ENCODE data around the gene TCF12. TPM values are rescaled to one million over a fixed set of nuclear protein-coding genes. Genes with fewer than 3 reads are reported as not detected.

Gene TCF12
- total and polyA plus RNA-seq, 5 experiments from 2014 or later = 43.2 to 77.3 (median 54.3) TPM

- Mint-ChIP-seq H3K36me3 (no peaks in the 10 kb centered on the region), H3K27ac (peak overlapping the region in 1 of 10 donors; percentile 60), H3K27me3 (peaks cover 0 to 10% (median 4%) of the 10 kb centered on the region in 5 donors), H3K4me1 (peaks cover 6 to 15% (median 8%) of the 10 kb centered on the region in 4 donors), H3K9me3 (no peaks in the 10 kb centered on the region), H3K4me3 (no peak overlapping the region)
- no peak for ATAC-seq
- POLR2A ChIA-PET = no interaction called here
- DNase-seq = no peak
These were observed 406.7 kb downstream of the TCF12 start for GRCh38 chr15:57324944-57325679.

- ATAC-seq (no peak), DNase-seq (no peak)
- Mint-ChIP-seq H3K4me1 (peaks cover 5 to 15% (median 9%) of the 10 kb centered on the region in 4 donors), H3K36me3 (no peaks in the 10 kb centered on the region), H3K9me3 (no peaks in the 10 kb centered on the region), H3K27me3 (peaks cover 5 to 16% (median 8%) of the 10 kb centered on the region in 5 donors), H3K4me3 (no peak overlapping the region), H3K27ac (no peak overlapping the region)
- POLR2A ChIA-PET = no interaction called here
These were observed 407.8 kb downstream of the TCF12 start for GRCh38 chr15:57326196-57326595.

GRCh38 chr15:57327985-57328471, 409.6 kb downstream of the TCF12 start:
- H3K36me3 Mint-ChIP-seq = no peaks in the 10 kb centered on the region
- no peak overlapping the region for H3K27ac Mint-ChIP-seq
- peaks cover 5 to 25% (median 8%) of the 10 kb centered on the region in 5 donors for H3K27me3 Mint-ChIP-seq
- peaks cover 0 to 12% (median 6%) of the 10 kb centered on the region in 4 donors for H3K4me1 Mint-ChIP-seq
- no peak for DNase-seq
- no peaks in the 10 kb centered on the region for H3K9me3 Mint-ChIP-seq
- POLR2A ChIA-PET = no interaction called here
- H3K4me3 Mint-ChIP-seq = no peak overlapping the region
- ATAC-seq = no peak

- Mint-ChIP-seq H3K9me3 (no peaks in the 10 kb centered on the region), H3K36me3 (no peaks in the 10 kb centered on the region), H3K27ac (no peak overlapping the region), H3K27me3 (peaks cover 5 to 27% (median 8%) of the 10 kb centered on the region in 5 donors), H3K4me3 (no peak overlapping the region), H3K4me1 (peaks cover 0 to 10% (median 4%) of the 10 kb centered on the region in 4 donors)
- ATAC-seq (no peak), DNase-seq (no peak)
- POLR2A ChIA-PET = no interaction called here
These were observed 410.0 kb downstream of the TCF12 start for GRCh38 chr15:57328479-57328878.

GRCh38 chr15:57328897-57329296, 410.5 kb downstream of the TCF12 start:
- DNase-seq = no peak
- Mint-ChIP-seq H3K36me3 (no peaks in the 10 kb centered on the region), H3K27ac (no peak overlapping the region), H3K4me3 (no peak overlapping the region), H3K9me3 (no peaks in the 10 kb centered on the region), H3K27me3 (peaks cover 5 to 27% (median 8%) of the 10 kb centered on the region in 5 donors), H3K4me1 (peaks cover 0 to 6% (median 2%) of the 10 kb centered on the region in 4 donors)
- ATAC-seq = no peak
- POLR2A ChIA-PET = no interaction called here

DNA sequence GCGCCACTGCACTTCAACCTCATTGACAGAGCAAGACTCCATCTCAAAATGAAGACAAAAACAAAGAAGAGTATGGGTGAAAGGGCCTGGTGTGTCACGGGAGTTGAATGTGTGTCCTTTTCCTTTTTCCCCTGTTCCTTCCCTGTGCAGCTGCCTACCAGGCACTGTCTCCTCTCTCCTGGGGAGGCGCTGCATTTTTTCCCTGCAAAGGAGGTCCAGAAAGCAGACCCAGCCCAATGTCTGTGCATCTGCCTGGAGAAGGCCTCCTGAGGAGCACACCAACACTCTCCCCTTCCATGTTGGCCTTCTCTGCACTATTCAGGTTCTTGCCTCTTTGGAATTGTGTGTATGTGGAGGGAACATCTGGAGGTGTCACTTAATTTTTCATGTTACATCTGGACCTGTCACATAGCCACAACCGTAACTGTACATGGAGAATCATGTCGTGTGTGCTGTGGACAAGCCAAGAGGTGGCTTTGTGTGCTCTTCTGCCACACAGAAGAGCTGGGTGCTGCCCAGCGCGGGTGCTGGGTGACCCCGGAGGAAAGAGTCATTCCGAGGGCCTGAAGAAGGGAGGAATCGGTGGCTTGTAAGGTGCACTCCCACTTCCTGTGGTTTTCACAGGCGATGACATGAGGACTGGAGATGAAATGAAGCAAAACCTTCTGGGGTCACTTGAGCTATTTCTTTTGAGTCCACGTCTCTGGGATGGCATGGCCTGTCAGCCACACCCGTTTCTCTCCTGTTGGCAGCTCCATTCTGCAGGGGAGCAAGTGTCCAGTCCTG, 411.3 kb downstream of the TCF12 start:
- no peak for ATAC-seq
- Mint-ChIP-seq H3K4me3 (no peak overlapping the region), H3K27ac (no peak overlapping the region)

GRCh38 chr15:57330619-57331340, 412.3 kb downstream of the TCF12 start:
- ATAC-seq = no peak
- Mint-ChIP-seq H3K36me3 (no peaks in the 10 kb centered on the region), H3K27ac (no peak overlapping the region), H3K4me3 (no peak overlapping the region), H3K4me1 (peaks cover 0 to 3% (median 1%) of the 10 kb centered on the region in 4 donors), H3K9me3 (no peaks in the 10 kb centered on the region), H3K27me3 (peaks cover 10 to 27% (median 12%) of the 10 kb centered on the region in 5 donors)
- no peak for DNase-seq
- POLR2A ChIA-PET = no interaction called here

More for the DNA sequence above, 411.3 kb downstream of the TCF12 start:
- peaks cover 0 to 3% (median 1%) of the 10 kb centered on the region in 4 donors for H3K4me1 Mint-ChIP-seq
- H3K27me3 Mint-ChIP-seq = peaks cover 8 to 27% (median 9%) of the 10 kb centered on the region in 5 donors
- DNase-seq = no peak
- POLR2A ChIA-PET = no interaction called here
- H3K9me3 Mint-ChIP-seq = no peaks in the 10 kb centered on the region
- no peaks in the 10 kb centered on the region for H3K36me3 Mint-ChIP-seq

- POLR2A ChIA-PET = no interaction called here
- Mint-ChIP-seq H3K9me3 (no peaks in the 10 kb centered on the region), H3K27me3 (peaks cover 10 to 27% (median 15%) of the 10 kb centered on the region in 5 donors), H3K27ac (no peak overlapping the region), H3K36me3 (no peaks in the 10 kb centered on the region), H3K4me1 (peaks cover 0 to 3% (median 1%) of the 10 kb centered on the region in 4 donors), H3K4me3 (no peak overlapping the region)
- ATAC-seq (no peak), DNase-seq (no peak)
These were observed 413.9 kb downstream of the TCF12 start for GRCh38 chr15:57332326-57332725.

DNA sequence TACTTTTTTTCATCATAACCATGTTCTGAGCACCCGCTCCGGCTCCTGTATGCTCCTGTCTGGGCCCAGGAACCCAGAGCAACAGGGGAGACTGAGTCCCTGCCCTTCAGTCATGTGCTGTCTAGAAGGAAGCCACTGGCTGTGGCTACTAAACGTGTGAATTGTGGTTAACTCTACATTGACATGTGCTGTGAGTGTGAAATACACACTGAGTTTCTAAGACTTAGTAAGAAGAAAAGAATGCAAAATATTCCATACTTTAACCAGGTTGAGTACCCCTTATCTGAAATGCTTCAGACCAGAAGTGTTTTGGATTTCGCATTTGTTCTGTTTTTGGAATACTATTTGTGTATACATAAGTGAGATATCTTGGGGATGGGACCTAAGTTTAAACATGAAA, 415.0 kb downstream of the TCF12 start:
- Mint-ChIP-seq H3K4me3 (no peak overlapping the region), H3K4me1 (peaks cover 0 to 3% (median 1%) of the 10 kb centered on the region in 4 donors), H3K36me3 (no peaks in the 10 kb centered on the region), H3K27me3 (peaks cover 9 to 27% (median 18%) of the 10 kb centered on the region in 5 donors), H3K27ac (no peak overlapping the region), H3K9me3 (no peaks in the 10 kb centered on the region)
- no peak for DNase-seq
- POLR2A ChIA-PET = no interaction called here
- no peak for ATAC-seq

GRCh38 chr15:57334257-57334656, 415.8 kb downstream of the TCF12 start:
- no peak overlapping the region for H3K27ac Mint-ChIP-seq
- POLR2A ChIA-PET = no interaction called here
- DNase-seq = no peak
- H3K4me1 Mint-ChIP-seq = peaks cover 0 to 3% (median 1%) of the 10 kb centered on the region in 4 donors
- ATAC-seq = no peak
- H3K27me3 Mint-ChIP-seq = peaks cover 8 to 33% (median 18%) of the 10 kb centered on the region in 5 donors
- H3K36me3 Mint-ChIP-seq = no peaks in the 10 kb centered on the region
- H3K4me3 Mint-ChIP-seq = no peak overlapping the region
- H3K9me3 Mint-ChIP-seq = no peaks in the 10 kb centered on the region

DNA sequence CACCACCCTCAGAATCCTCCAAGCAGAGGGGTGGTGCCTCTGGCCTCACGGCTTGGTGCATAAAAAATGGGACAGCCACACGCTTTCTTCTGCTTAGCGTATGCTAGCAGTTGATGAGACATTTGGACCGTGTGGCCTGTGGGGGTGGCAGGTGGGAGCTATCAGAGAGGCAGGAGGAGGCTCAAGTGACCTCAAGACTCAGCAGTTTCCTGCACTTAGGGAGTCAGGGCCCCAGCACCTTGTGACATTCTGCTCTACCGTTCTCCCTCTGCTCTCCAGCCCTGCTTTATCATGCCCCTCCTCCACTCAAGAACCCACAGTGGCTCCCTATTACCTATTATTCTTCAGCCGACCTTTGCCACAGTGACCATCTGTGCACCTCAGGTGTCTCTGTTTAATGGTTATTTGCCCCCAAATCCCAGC, 416.9 kb downstream of the TCF12 start:
- Mint-ChIP-seq H3K9me3 (no peaks in the 10 kb centered on the region), H3K36me3 (no peaks in the 10 kb centered on the region), H3K4me1 (peaks cover 0 to 2% (median under 1%) of the 10 kb centered on the region in 4 donors), H3K27ac (peak overlapping the region in 1 of 10 donors; percentile 51), H3K4me3 (no peak overlapping the region), H3K27me3 (peaks cover 6 to 24% (median 13%) of the 10 kb centered on the region in 5 donors)
- DNase-seq = no peak
- POLR2A ChIA-PET = no interaction called here
- ATAC-seq = no peak

- H3K27me3 Mint-ChIP-seq = peaks cover 2 to 20% (median 10%) of the 10 kb centered on the region in 5 donors
- no peaks in the 10 kb centered on the region for H3K9me3 Mint-ChIP-seq
- DNase-seq (no peak), ATAC-seq (no peak)
- POLR2A ChIA-PET = no interaction called here
- peak overlapping the region in 1 of 10 donors; percentile 51 for H3K27ac Mint-ChIP-seq
- no peaks in the 10 kb centered on the region for H3K36me3 Mint-ChIP-seq
- no peaks in the 10 kb centered on the region for H3K4me1 Mint-ChIP-seq
- H3K4me3 Mint-ChIP-seq = no peak overlapping the region
These were observed 417.3 kb downstream of the TCF12 start for GRCh38 chr15:57335719-57336118.
